ENCODE measurements around the gene RNF31. TPM values are rescaled to one million over a fixed set of nuclear protein-coding genes. Genes with fewer than 3 reads are reported as not detected.

The RNF31 gene
- total RNA-seq, 2 donors from 2014 or later, result 85.8 to 98.3 TPM

GRCh38 chr14:24123424-24124417 is 23.6 kb upstream of the RNF31 start:
- no peaks in the 10 kb centered on the region for H3K27me3 Mint-ChIP-seq
- no peak overlapping the region for H3K4me3 Mint-ChIP-seq
- peaks cover 4% of the 10 kb centered on the region for H3K4me1 Mint-ChIP-seq
- H3K36me3 Mint-ChIP-seq (ENCODE audit: low read depth), result no peaks in the 10 kb centered on the region
- no peaks in the 10 kb centered on the region for H3K9me3 ChIP-seq (ENCODE audit: control insufficient read depth, low read length, poor library complexity, severe bottlenecking)
- DNase-seq (no peak), ATAC-seq (peak; percentile 40)
- H3K27ac Mint-ChIP-seq, result peak overlapping the region; percentile 60

- no peaks in the 10 kb centered on the region for H3K9me3 ChIP-seq (ENCODE audit: control insufficient read depth, low read length, poor library complexity, severe bottlenecking)
- ATAC-seq (no peak), DNase-seq (no peak)
- Mint-ChIP-seq H3K36me3 (ENCODE audit: low read depth) (peaks cover 2% of the 10 kb centered on the region), H3K27me3 (no peaks in the 10 kb centered on the region), H3K27ac (no peak overlapping the region), H3K4me1 (peaks cover 9% of the 10 kb centered on the region), H3K4me3 (no peak overlapping the region)
Measured at GRCh38 chr14:24126939-24127338, 20.4 kb upstream of the RNF31 start.

GRCh38 chr14:24127673-24128072 is 19.6 kb upstream of the RNF31 start:
- ATAC-seq (no peak), DNase-seq (no peak)
- peaks cover 13% of the 10 kb centered on the region for H3K4me1 Mint-ChIP-seq
- no peak overlapping the region for H3K4me3 Mint-ChIP-seq
- H3K36me3 Mint-ChIP-seq (ENCODE audit: low read depth), result peaks cover 2% of the 10 kb centered on the region
- H3K9me3 ChIP-seq (ENCODE audit: control insufficient read depth, low read length, poor library complexity, severe bottlenecking), result no peaks in the 10 kb centered on the region
- H3K27me3 Mint-ChIP-seq, result no peaks in the 10 kb centered on the region
- no peak overlapping the region for H3K27ac Mint-ChIP-seq

- H3K9me3 ChIP-seq (ENCODE audit: control insufficient read depth, low read length, poor library complexity, severe bottlenecking), result no peaks in the 10 kb centered on the region
- ATAC-seq (no peak), DNase-seq (no peak)
- H3K4me1 Mint-ChIP-seq, result peaks cover 16% of the 10 kb centered on the region
- H3K36me3 Mint-ChIP-seq (ENCODE audit: low read depth), result peaks cover 2% of the 10 kb centered on the region
- no peak overlapping the region for H3K4me3 Mint-ChIP-seq
- no peak overlapping the region for H3K27ac Mint-ChIP-seq
- no peaks in the 10 kb centered on the region for H3K27me3 Mint-ChIP-seq
Measured at GRCh38 chr14:24129410-24129998, 17.8 kb upstream of the RNF31 start.

GRCh38 chr14:24130380-24130716 is 16.9 kb upstream of the RNF31 start, which contains the start of gene FITM1:
Gene FITM1, plus strand, starts transcription at chr14:24130659. Its CDS starts 905 bp downstream, at chr14:24131564.
- ATAC-seq (no peak), DNase-seq (no peak)
- Mint-ChIP-seq H3K27ac (peak within 1 kb of the TSS; percentile 67), H3K4me1 (peaks cover 17% of the 10 kb centered on the region), H3K4me3 (no peak within 1 kb of the TSS), H3K27me3 (no peaks in the 10 kb centered on the region), H3K36me3 (ENCODE audit: low read depth) (peaks cover 2% of the 10 kb centered on the region)
- H3K9me3 ChIP-seq (ENCODE audit: control insufficient read depth, low read length, poor library complexity, severe bottlenecking), result no peaks in the 10 kb centered on the region

GRCh38 chr14:24130717-24131548 is 16.4 kb upstream of the RNF31 start:
- Mint-ChIP-seq H3K27ac (peak overlapping the region; percentile 67), H3K36me3 (ENCODE audit: low read depth) (peaks cover 2% of the 10 kb centered on the region), H3K4me3 (no peak overlapping the region), H3K4me1 (peaks cover 20% of the 10 kb centered on the region), H3K27me3 (no peaks in the 10 kb centered on the region)
- no peaks in the 10 kb centered on the region for H3K9me3 ChIP-seq (ENCODE audit: control insufficient read depth, low read length, poor library complexity, severe bottlenecking)
- ATAC-seq, result no peak
- DNase-seq, result no peak

GRCh38 chr14:24131549-24131966 is 15.7 kb upstream of the RNF31 start:
- H3K27me3 Mint-ChIP-seq, result no peaks in the 10 kb centered on the region
- peaks cover 22% of the 10 kb centered on the region for H3K4me1 Mint-ChIP-seq
- peak overlapping the region; percentile 58 for H3K4me3 Mint-ChIP-seq
- peaks cover 2% of the 10 kb centered on the region for H3K36me3 Mint-ChIP-seq (ENCODE audit: low read depth)
- no peak overlapping the region for H3K27ac Mint-ChIP-seq
- DNase-seq (no peak), ATAC-seq (no peak)
- H3K9me3 ChIP-seq (ENCODE audit: control insufficient read depth, low read length, poor library complexity, severe bottlenecking), result no peaks in the 10 kb centered on the region

GRCh38 chr14:24132061-24132685 is 15.1 kb upstream of the RNF31 start:
- peak overlapping the region; percentile 85 for H3K27ac Mint-ChIP-seq
- peaks cover 28% of the 10 kb centered on the region for H3K4me1 Mint-ChIP-seq
- H3K36me3 Mint-ChIP-seq (ENCODE audit: low read depth), result peaks cover 2% of the 10 kb centered on the region
- no peaks in the 10 kb centered on the region for H3K27me3 Mint-ChIP-seq
- no peaks in the 10 kb centered on the region for H3K9me3 ChIP-seq (ENCODE audit: control insufficient read depth, low read length, poor library complexity, severe bottlenecking)
- no peak for DNase-seq
- H3K4me3 Mint-ChIP-seq, result peak overlapping the region; percentile 70
- ATAC-seq, result no peak

- H3K36me3 Mint-ChIP-seq (ENCODE audit: low read depth), result peaks cover 2% of the 10 kb centered on the region
- H3K27ac Mint-ChIP-seq, result peak overlapping the region; percentile 85
- peaks cover 30% of the 10 kb centered on the region for H3K4me1 Mint-ChIP-seq
- peak overlapping the region; percentile 70 for H3K4me3 Mint-ChIP-seq
- H3K9me3 ChIP-seq (ENCODE audit: control insufficient read depth, low read length, poor library complexity, severe bottlenecking), result no peaks in the 10 kb centered on the region
- ATAC-seq (no peak), DNase-seq (no peak)
- no peaks in the 10 kb centered on the region for H3K27me3 Mint-ChIP-seq
Measured at GRCh38 chr14:24132976-24133375, 14.3 kb upstream of the RNF31 start.

- Mint-ChIP-seq H3K36me3 (ENCODE audit: low read depth) (peaks cover 2% of the 10 kb centered on the region), H3K4me3 (no peak overlapping the region), H3K27me3 (no peaks in the 10 kb centered on the region), H3K27ac (peak overlapping the region; percentile 85), H3K4me1 (peaks cover 33% of the 10 kb centered on the region)
- no peaks in the 10 kb centered on the region for H3K9me3 ChIP-seq (ENCODE audit: control insufficient read depth, low read length, poor library complexity, severe bottlenecking)
- DNase-seq, result no peak
- no peak for ATAC-seq
Measured at GRCh38 chr14:24133735-24134134, 13.6 kb upstream of the RNF31 start.

- no peaks in the 10 kb centered on the region for H3K27me3 Mint-ChIP-seq
- peak overlapping the region; percentile 86 for H3K27ac Mint-ChIP-seq
- H3K4me3 Mint-ChIP-seq, result peak overlapping the region; percentile 95
- ATAC-seq, result no peak
- no peaks in the 10 kb centered on the region for H3K9me3 ChIP-seq (ENCODE audit: control insufficient read depth, low read length, poor library complexity, severe bottlenecking)
- H3K36me3 Mint-ChIP-seq (ENCODE audit: low read depth), result peaks cover under 1% of the 10 kb centered on the region
- peaks cover 41% of the 10 kb centered on the region for H3K4me1 Mint-ChIP-seq
- DNase-seq, result no peak
Measured at GRCh38 chr14:24135584-24135833, 11.8 kb upstream of the RNF31 start.

GRCh38 chr14:24135834-24136683 is 11.2 kb upstream of the RNF31 start, which contains the start of gene PSME1:
Gene PSME1, plus strand, starts transcription at chr14:24136194. Its CDS starts 69 bp downstream, at chr14:24136263.
- no peaks in the 10 kb centered on the region for H3K9me3 ChIP-seq (ENCODE audit: control insufficient read depth, low read length, poor library complexity, severe bottlenecking)
- no peaks in the 10 kb centered on the region for H3K36me3 Mint-ChIP-seq (ENCODE audit: low read depth)
- H3K4me1 Mint-ChIP-seq, result peaks cover 44% of the 10 kb centered on the region
- H3K27me3 Mint-ChIP-seq, result no peaks in the 10 kb centered on the region
- DNase-seq, result peak; percentile 91 to 94 (median 94)
- peak within 1 kb of the TSS; percentile 88 for H3K27ac Mint-ChIP-seq
- H3K4me3 Mint-ChIP-seq, result peak within 1 kb of the TSS; percentile 95
- peak; percentile 98 for ATAC-seq

Data from T-helper 17 cell (primary cell).